HepG2 (cell line): ENCODE data around the gene HSD3B7. TPM values are rescaled to one million over a fixed set of nuclear protein-coding genes. Genes with fewer than 3 reads are reported as not detected.

ENCODE experiments used
- AKAP8 ChIP-seq: sonication (generic); formaldehyde crosslinking; IDR thresholded peaks from 2 replicates; pipeline ENCODE4 v1.5.1; 2020; ENCODE audit warnings: mild to moderate bottlenecking, missing genetic modification reagents
- BRD4 ChIP-seq: sonication (generic); formaldehyde crosslinking; IDR thresholded peaks from 2 replicates; pipeline ENCODE4 v1.4.0; 2020; ENCODE audit warnings: missing genetic modification reagents
- CREBL2 ChIP-seq: sonication (generic); formaldehyde crosslinking; IDR thresholded peaks from 2 replicates; pipeline ENCODE4 v1.8.1; 2023; ENCODE audit warnings: missing genetic modification reagents, mild to moderate bottlenecking, borderline replicate concordance
- DR1 ChIP-seq: sonication (generic); formaldehyde crosslinking; IDR thresholded peaks from 2 replicates; pipeline ENCODE4 v1.8.0; 2021; ENCODE audit warnings: mild to moderate bottlenecking, missing genetic modification reagents, inconsistent platforms
- FOSL1 ChIP-seq: sonication (generic); formaldehyde crosslinking; IDR thresholded peaks from 2 replicates; pipeline ENCODE4 v1.9.0; 2021; ENCODE audit warnings: missing genetic modification reagents, borderline replicate concordance
- FOXJ3 ChIP-seq: sonication (generic); formaldehyde crosslinking; IDR thresholded peaks from 2 replicates; pipeline ENCODE4 v1.4.0; 2020; ENCODE audit warnings: missing genetic modification reagents, mild to moderate bottlenecking, borderline replicate concordance
- MLLT10 ChIP-seq: sonication (generic); formaldehyde crosslinking; IDR thresholded peaks from 2 replicates; pipeline ENCODE4 v1.4.0; 2020; ENCODE audit warnings: missing genetic modification reagents
- NBN ChIP-seq: fragments of 450-650 bp; conservative IDR thresholded peaks from 2 replicates; pipeline ENCODE4 v1.6.1; 2017
- RAD51 ChIP-seq: fragments of 450-650 bp; IDR thresholded peaks from 2 replicates; pipeline ENCODE4 v1.6.1; 2016; ENCODE audit warnings: borderline replicate concordance
- RARG ChIP-seq: sonication (generic); formaldehyde crosslinking; IDR thresholded peaks from 2 replicates; pipeline ENCODE4 v1.4.0; 2020; ENCODE audit warnings: low read depth, mild to moderate bottlenecking, missing genetic modification reagents
- RBM39 ChIP-seq: fragments of 200-400 bp; formaldehyde crosslinking; IDR thresholded peaks from one replicate; pipeline ENCODE4 v1.6.1; 2018; ENCODE audit warnings: antibody characterized with exemption, mild to moderate bottlenecking, low read depth, low read length; ENCODE audit not compliant: poor library complexity, severe bottlenecking
- SNAPC5 ChIP-seq: sonication (generic); formaldehyde crosslinking; IDR thresholded peaks from 2 replicates; pipeline ENCODE4 v1.8.1; 2023; ENCODE audit warnings: mild to moderate bottlenecking, missing genetic modification reagents, borderline replicate concordance
- SP4 ChIP-seq: sonication (generic); formaldehyde crosslinking; IDR thresholded peaks from 2 replicates; pipeline ENCODE4 v1.8.1; 2023; ENCODE audit warnings: mild to moderate bottlenecking, missing genetic modification reagents
- SRF ChIP-seq: IDR thresholded peaks from 2 replicates; pipeline ENCODE4 v1.6.1; 2011; ENCODE audit warnings: mild to moderate bottlenecking, low read depth, low read length, moderate library complexity
- SRSF9 ChIP-seq: fragments of 200-400 bp; formaldehyde crosslinking; IDR thresholded peaks from 2 replicates; pipeline ENCODE4 v1.6.1; 2018; ENCODE audit warnings: borderline replicate concordance, mild to moderate bottlenecking, low read depth, low read length; ENCODE audit not compliant: insufficient read depth, poor library complexity, severe bottlenecking
- TAF15 ChIP-seq: fragments of 200-400 bp; formaldehyde crosslinking; IDR thresholded peaks from one replicate; pipeline ENCODE4 v1.6.1; 2018; ENCODE audit warnings: mild to moderate bottlenecking, low read depth, low read length; ENCODE audit not compliant: poor library complexity, severe bottlenecking
- ZBTB2 ChIP-seq: sonication (generic); formaldehyde crosslinking; IDR thresholded peaks from 2 replicates; pipeline ENCODE4 v1.8.0; 2022; ENCODE audit warnings: low read depth, missing genetic modification reagents
- ZBTB3 ChIP-seq: sonication (generic); formaldehyde crosslinking; IDR thresholded peaks from 2 replicates; pipeline ENCODE4 v1.4.0; 2020; ENCODE audit warnings: low read depth, mild to moderate bottlenecking, moderate library complexity, missing genetic modification reagents, borderline replicate concordance
- ZBTB37 ChIP-seq: sonication (generic); formaldehyde crosslinking; IDR thresholded peaks from 2 replicates; pipeline ENCODE4 v1.4.0; 2020; ENCODE audit warnings: mild to moderate bottlenecking, missing genetic modification reagents
- ZBTB44 ChIP-seq: sonication (generic); formaldehyde crosslinking; IDR thresholded peaks from 2 replicates; pipeline ENCODE4 v1.4.0; 2020; ENCODE audit warnings: missing genetic modification reagents
- ZNF382 ChIP-seq: sonication (generic); formaldehyde crosslinking; IDR thresholded peaks from 2 replicates; pipeline ENCODE4 v1.5.0; 2020; ENCODE audit warnings: missing genetic modification reagents, mild to moderate bottlenecking, borderline replicate concordance
- ZNF75D ChIP-seq: sonication (generic); formaldehyde crosslinking; IDR thresholded peaks from 2 replicates; pipeline ENCODE4 v1.8.1; 2023; ENCODE audit warnings: missing genetic modification reagents, mild to moderate bottlenecking, borderline replicate concordance
- ZNF790 ChIP-seq: sonication (generic); formaldehyde crosslinking; IDR thresholded peaks from 2 replicates; pipeline ENCODE4 v1.8.0; 2022; ENCODE audit warnings: missing genetic modification reagents, mild to moderate bottlenecking, borderline replicate concordance
- polyA plus RNA-seq, 8 experiments: library from polyadenylated mRNA; depleted of rRNA in 3 of 8; stranded (reverse) in 7 of 8; unstranded in 1 of 8; fragments of >200 nt; fragmentation: Illumina TruSeq in 4 of 8; extraction: Trizol in 4 of 8; gene quantifications; 2 replicates each; pipeline versions ENCODE4 v1.2.1 to v1.2.3, GENCODE V29; 2011 to 2016; ENCODE audit warnings: low read depth in 4 of 8, missing spikeins in 1 of 8, mixed read lengths in 1 of 8; ENCODE audit not compliant: insufficient read depth in 1 of 8
- total RNA-seq, 5 experiments: library from RNA; depleted of rRNA; stranded (reverse); fragments of >200 nt; fragmentation: Illumina TruSeq; extraction: Trizol; gene quantifications; 2 replicates each; pipeline ENCODE4 v1.2.3, GENCODE V29; 2016; ENCODE audit warnings: low read depth in 1 of 5

Gene HSD3B7
- total and polyA plus RNA-seq, 2 of the 13 experiments (the other 11 are each of a cell fraction or from before 2014, with no cell fraction given): 32.9 to 69.7 TPM

- TF ChIP-seq RBM39 (peak; percentile 50), MLLT10 (no peak), CREBL2 (CRISPR knock-in tag) (0 out of 2 replicates have a peak, but pooled peaks have one; percentile 64), FOSL1 (no peak), DR1 (CRISPR knock-in tag) (peak; percentile 95), ZNF75D (CRISPR knock-in tag) (no peak), ZBTB44 (0 out of 2 replicates have a peak, but pooled peaks have one; percentile 13), RAD51 (no peak), TAF15 (no peak), BRD4 (no peak), ZNF382 (CRISPR knock-in tag) (no peak), AKAP8 (CRISPR knock-in tag) (0 out of 2 replicates have a peak, but pooled peaks have one; percentile 14), SNAPC5 (CRISPR knock-in tag) (no peak), NBN (no peak), SP4 (CRISPR knock-in tag) (peak; percentile 82; the same call in 1 of the 2 replicates), FOXJ3 (no peak), ZBTB37 (no peak), RARG (CRISPR knock-in tag) (no peak), ZBTB2 (CRISPR knock-in tag) (no peak), SRF (no peak), ZNF790 (CRISPR knock-in tag) (no peak; the same call in 1 of the 2 replicates), SRSF9 (no peak), ZBTB3 (CRISPR knock-in tag) (no peak)
These were observed 48.9 kb downstream of the HSD3B7 start (continued) for GRCh38 chr16:31033709-31034492.
